CD4-positive, alpha-beta T cell (primary cell): ENCODE data around the gene MLC1. TPM values are rescaled to one million over a fixed set of nuclear protein-coding genes. Genes with fewer than 3 reads are reported as not detected.

Experiments used
- ATAC-seq: fragments of 200-7000 bp; cut with Tn5 transposase; one replicate; pipeline ENCODE4 v1.10.0; 2022; ENCODE audit warnings: mild to moderate bottlenecking; ENCODE audit not compliant: poor library complexity
- CTCF ChIA-PET: fragments of 350-600 bp; sonication (Branson Sonifier 250); formaldehyde crosslinking; loops from one replicate; lab custom pipeline; 2021; ENCODE audit warnings: antibody characterized with exemption, inconsistent platforms; lab: Charles Lee
- POLR2A ChIA-PET: fragments of 350-600 bp; sonication (Branson Sonifier 250); formaldehyde crosslinking; loops from one replicate; lab custom pipeline; 2021; ENCODE audit warnings: antibody characterized with exemption, inconsistent platforms; lab: Charles Lee
- DNase-seq, 14 experiments: peaks; one replicate each; pipeline ENCODE4 v3.0.0-alpha.2; 2013 to 2020; ENCODE audit warnings: mixed read lengths in 2 of 14
- H3K27ac ChIP-seq, 2 donors: one replicate each; pipeline versions ENCODE4 v1.5.1 to v1.7.0; 2013; ENCODE audit warnings: low read length in 2 of 2, low read depth in 1 of 2, mild to moderate bottlenecking in 1 of 2
- H3K27me3 ChIP-seq, 2 experiments: 1 replicate in 1 of 2; 2 replicates in 1 of 2; pipeline versions ENCODE4 v1.6.1 to v1.7.0; 2013; ENCODE audit warnings: low read length in 2 of 2, control low read depth in 1 of 2, mild to moderate bottlenecking in 1 of 2, moderate library complexity in 1 of 2; ENCODE audit not compliant: insufficient read depth in 2 of 2, control insufficient read depth in 1 of 2
- H3K36me3 ChIP-seq: one replicate; pipeline ENCODE4 v1.6.1; 2013; ENCODE audit warnings: low read length, control low read depth; ENCODE audit not compliant: insufficient read depth
- H3K4me1 ChIP-seq: one replicate; pipeline ENCODE4 v1.6.1; 2013; ENCODE audit warnings: low read length, control low read depth; ENCODE audit not compliant: insufficient read depth
- H3K4me3 ChIP-seq: one replicate; pipeline ENCODE4 v1.5.1; 2013; ENCODE audit warnings: mild to moderate bottlenecking, low read length, moderate library complexity
- H3K9me3 ChIP-seq, 2 experiments: 1 replicate in 1 of 2; 2 replicates in 1 of 2; pipeline versions ENCODE4 v1.6.1 to v1.7.0; 2013; ENCODE audit warnings: low read length in 2 of 2, mild to moderate bottlenecking in 2 of 2, control low read depth in 1 of 2, moderate library complexity in 1 of 2; ENCODE audit not compliant: control insufficient read depth in 1 of 2, insufficient read depth in 1 of 2
- H3K27ac Mint-ChIP-seq: one replicate; pipeline ENCODE4 v1.8.0; 2020; ENCODE audit warnings: mixed read lengths
- H3K27me3 Mint-ChIP-seq: one replicate; pipeline ENCODE4 v1.8.0; 2021; ENCODE audit warnings: mixed read lengths
- H3K36me3 Mint-ChIP-seq: one replicate; pipeline ENCODE4 v1.8.0; 2021; ENCODE audit warnings: low read depth, mixed read lengths
- H3K4me1 Mint-ChIP-seq: one replicate; pipeline ENCODE4 v1.8.0; 2021; ENCODE audit warnings: low read depth, mixed read lengths
- H3K4me3 Mint-ChIP-seq: one replicate; pipeline ENCODE4 v1.8.0; 2020; ENCODE audit warnings: mild to moderate bottlenecking, mixed read lengths
- H3K9me3 Mint-ChIP-seq: one replicate; pipeline ENCODE4 v1.8.0; 2020; ENCODE audit warnings: mixed read lengths
- CTCF ChIP-seq: fragments of 200-600 bp; IDR thresholded peaks from one replicate; pipeline ENCODE4 v1.8.0; 2022; ENCODE audit warnings: antibody characterized with exemption, mild to moderate bottlenecking
- intact Hi-C, 2 experiments: fragments of 100-400 bp; cut with DNase I in 1 of 2; cut with micrococcal nuclease in 1 of 2; formaldehyde crosslinking; loops; one replicate each; pipeline versions ENCODE4 v1.15.1 to v1.9.0; 2023 to 2025; cut with DNase I, micrococcal nuclease
- total RNA-seq, 174 experiments: library from RNA in 2 of 174; stranded (reverse) in 2 of 174; gene quantifications; one replicate each; pipeline ENCODE4 v1.2.3 and lab custom pipeline; 2021 to 2026

MLC1 gene
- total RNA-seq, 2 experiments from 2014 or later = 0.16 TPM; not detected in 1

- POLR2A ChIA-PET = no interaction called here
- no peak for DNase-seq
- Mint-ChIP-seq H3K4me3 (no peak overlapping the region), H3K27me3 (peaks cover 39% of the 10 kb centered on the region), H3K4me1 (no peaks in the 10 kb centered on the region), H3K36me3 (no peaks in the 10 kb centered on the region), H3K9me3 (no peaks in the 10 kb centered on the region), H3K27ac (no peak overlapping the region)
- Histone ChIP-seq H3K4me1 (no peaks in the 10 kb centered on the region), H3K9me3 (no peaks in the 10 kb centered on the region), H3K4me3 (no peak overlapping the region), H3K27me3 (peaks cover 24 to 36% of the 10 kb centered on the region in 2 experiments), H3K27ac (no peak overlapping the region), H3K36me3 (no peaks in the 10 kb centered on the region)
- no peak for ATAC-seq
- CTCF ChIA-PET = no interaction called here
- intact Hi-C loops = no loop called here
- no peak for TF ChIP-seq CTCF
Observed at GRCh38 chr22:50059881-50060262, 25.4 kb downstream of the MLC1 start.

- Histone ChIP-seq H3K4me1 (no peaks in the 10 kb centered on the region), H3K27ac (no peak overlapping the region), H3K27me3 (peaks cover 27 to 36% of the 10 kb centered on the region in 2 experiments), H3K4me3 (no peak overlapping the region), H3K36me3 (no peaks in the 10 kb centered on the region), H3K9me3 (peaks cover 0 to 4% of the 10 kb centered on the region in 2 experiments)
- Mint-ChIP-seq H3K4me3 (no peak overlapping the region), H3K27me3 (peaks cover 39% of the 10 kb centered on the region), H3K36me3 (no peaks in the 10 kb centered on the region), H3K4me1 (no peaks in the 10 kb centered on the region), H3K27ac (no peak overlapping the region), H3K9me3 (no peaks in the 10 kb centered on the region)
- DNase-seq = no peak
- ChIA-PET POLR2A (no interaction called here), CTCF (no interaction called here)
- TF ChIP-seq CTCF = no peak
- intact Hi-C loops = no loop called here
- ATAC-seq = no peak
Observed at GRCh38 chr22:50058906-50059880, 26.0 kb downstream of the MLC1 start.

GRCh38 chr22:50058061-50058905 lies 26.9 kb downstream of the MLC1 start, which contains the start of gene TTLL8:
TSS of gene TTLL8 (minus strand) at chr22:50058298.
- no peak for TF ChIP-seq CTCF
- Mint-ChIP-seq H3K4me1 (no peaks in the 10 kb centered on the region), H3K9me3 (no peaks in the 10 kb centered on the region), H3K36me3 (no peaks in the 10 kb centered on the region), H3K27ac (no peak within 1 kb of the TSS), H3K4me3 (no peak within 1 kb of the TSS), H3K27me3 (peaks cover 46% of the 10 kb centered on the region)
- DNase-seq (peak in 1 of 14 experiments; percentile 21), ATAC-seq (peak; percentile 34)
- ChIA-PET POLR2A (no interaction called here), CTCF (no interaction called here)
- peaks cover 0 to 12% of the 10 kb centered on the region in 2 experiments for H3K9me3 ChIP-seq
- intact Hi-C loops = no loop called here
- H3K36me3 ChIP-seq = no peaks in the 10 kb centered on the region
- no peaks in the 10 kb centered on the region for H3K4me1 ChIP-seq
- H3K27ac ChIP-seq = no peak within 1 kb of the TSS
- H3K27me3 ChIP-seq = peaks cover 27 to 36% of the 10 kb centered on the region in 2 experiments
- no peak within 1 kb of the TSS for H3K4me3 ChIP-seq
